DND-41 (cell line): Measurements from ENCODE around the gene PDZD8.

ENCODE experiments used
- ATAC-seq: fragments of 200-7000 bp; cut with Tn5 transposase; 3 replicates; pipeline ENCODE4 v1.9.1; 2021; ENCODE audit warnings: low read depth; ENCODE audit not compliant: insufficient read depth
- DNase-seq: peaks from one replicate; pipeline ENCODE4 v3.0.0-alpha.2; 2020
- H2AFZ ChIP-seq: 2 replicates; pipeline ENCODE4 v1.6.0; 2012; ENCODE audit warnings: low read depth, low read length
- H3K27ac ChIP-seq: 2 replicates; pipeline ENCODE4 v1.5.1; 2012; ENCODE audit warnings: low read length, inconsistent platforms
- H3K27me3 ChIP-seq: fragments of 200-600 bp; sonication (generic); 2 replicates; pipeline ENCODE4 v1.6.0; 2012; ENCODE audit warnings: low read length, mild to moderate bottlenecking, inconsistent platforms; ENCODE audit not compliant: insufficient read depth, poor library complexity
- H3K36me3 ChIP-seq: 2 replicates; pipeline ENCODE4 v1.5.1; 2012; ENCODE audit warnings: low read length, inconsistent platforms; ENCODE audit not compliant: insufficient read depth
- H3K4me1 ChIP-seq: 2 replicates; pipeline ENCODE4 v1.5.1; 2012; ENCODE audit warnings: mild to moderate bottlenecking, low read length; ENCODE audit not compliant: insufficient read depth
- H3K4me2 ChIP-seq: 2 replicates; pipeline ENCODE4 v1.6.0; 2012; ENCODE audit warnings: mild to moderate bottlenecking, moderate library complexity, low read length, inconsistent platforms; ENCODE audit not compliant: insufficient read depth
- H3K4me3 ChIP-seq, 2 experiments: fragments of 200-600 bp in 1 of 2; shearing (Covaris generic) in 1 of 2; 2 replicates each; pipeline ENCODE4 v1.5.1; 2012 to 2016; ENCODE audit warnings: inconsistent platforms in 2 of 2, low read length in 2 of 2, mild to moderate bottlenecking in 2 of 2, low read depth in 1 of 2, moderate library complexity in 1 of 2
- H3K79me2 ChIP-seq: 2 replicates; pipeline ENCODE4 v1.6.0; 2012; ENCODE audit warnings: low read length, inconsistent platforms; ENCODE audit not compliant: insufficient read depth
- H3K9ac ChIP-seq: 2 replicates; pipeline ENCODE4 v1.6.0; 2012; ENCODE audit warnings: low read depth, mild to moderate bottlenecking, inconsistent platforms, low read length, moderate library complexity
- H3K9me3 ChIP-seq: 2 replicates; pipeline ENCODE4 v1.5.1; 2012; ENCODE audit warnings: low read length, moderate library complexity, mild to moderate bottlenecking, inconsistent platforms; ENCODE audit not compliant: insufficient read depth, severe bottlenecking
- H4K20me1 ChIP-seq: 2 replicates; pipeline ENCODE4 v1.6.0; 2012; ENCODE audit warnings: low read length; ENCODE audit not compliant: insufficient read depth
- CTCF ChIP-seq: IDR thresholded peaks from 2 replicates; pipeline ENCODE4 v1.5.1; 2012; ENCODE audit warnings: borderline replicate concordance, low read length, moderate library complexity, mild to moderate bottlenecking; ENCODE audit not compliant: poor library complexity, severe bottlenecking; ENCODE audit errors: extremely low read depth
- EZH2 ChIP-seq: IDR thresholded peaks from 3 replicates; pipeline ENCODE4 v1.6.1; 2012; ENCODE audit warnings: borderline replicate concordance, low read depth, mild to moderate bottlenecking, moderate library complexity, low read length, inconsistent platforms; ENCODE audit not compliant: severe bottlenecking

The PDZD8 gene

GRCh38 chr10:117375360-117376178 is at the start of gene PDZD8:
Gene PDZD8 (minus strand): TSS chr10:117375440. CDS start chr10:117375227, 213 bp downstream.
- no peak for TF ChIP-seq CTCF
- TF ChIP-seq EZH2, result no peak
- DNase-seq (peak; percentile 89), ATAC-seq (peak; percentile 83)
- Histone ChIP-seq H3K27me3 (peaks cover 28% of the 10 kb centered on the region), H3K4me3 (peak within 1 kb of the TSS; percentile 88 to 97), H4K20me1 (peaks cover 38% of the 10 kb centered on the region), H3K27ac (peak within 1 kb of the TSS; percentile 81), H3K36me3 (peaks cover 5% of the 10 kb centered on the region), H3K4me1 (peaks cover 41% of the 10 kb centered on the region), H3K9ac (peak within 1 kb of the TSS; percentile 93), H3K9me3 (no peaks in the 10 kb centered on the region), H3K79me2 (peaks cover 46% of the 10 kb centered on the region), H3K4me2 (peak within 1 kb of the TSS; percentile 99), H2AFZ (peak within 1 kb of the TSS; percentile 99)

- Histone ChIP-seq H3K9me3 (peaks cover 9% of the 10 kb centered on the region), H3K36me3 (no peaks in the 10 kb centered on the region), H3K27ac (no peak overlapping the region), H3K79me2 (no peaks in the 10 kb centered on the region), H3K4me3 (no peak overlapping the region), H3K4me2 (no peak overlapping the region), H3K27me3 (no peaks in the 10 kb centered on the region), H3K9ac (no peak overlapping the region), H3K4me1 (no peaks in the 10 kb centered on the region), H4K20me1 (no peaks in the 10 kb centered on the region), H2AFZ (no peak overlapping the region)
- ATAC-seq (no peak), DNase-seq (no peak)
- TF ChIP-seq CTCF (no peak), EZH2 (no peak)
These were observed 48.9 kb upstream of the PDZD8 start for GRCh38 chr10:117424171-117424570.

GRCh38 chr10:117421985-117422384 is 46.7 kb upstream of the PDZD8 start:
- Histone ChIP-seq H3K36me3 (no peaks in the 10 kb centered on the region), H3K79me2 (no peaks in the 10 kb centered on the region), H3K27me3 (no peaks in the 10 kb centered on the region), H3K4me1 (no peaks in the 10 kb centered on the region), H3K4me2 (no peak overlapping the region), H3K4me3 (no peak overlapping the region), H2AFZ (no peak overlapping the region), H3K9ac (no peak overlapping the region), H4K20me1 (no peaks in the 10 kb centered on the region), H3K9me3 (peaks cover 9% of the 10 kb centered on the region), H3K27ac (no peak overlapping the region)
- ATAC-seq, result no peak
- no peak for DNase-seq
- TF ChIP-seq CTCF (no peak), EZH2 (no peak)
